ENCODE measurements around the gene CAMTA1. TPM values are rescaled to one million over a fixed set of nuclear protein-coding genes. Genes with fewer than 3 reads are reported as not detected.

The CAMTA1 gene
- polyA plus RNA-seq, 3 donors from 2014 or later: 52.7 to 89.0 (median 71.0) TPM

- H3K27me3 Mint-ChIP-seq (ENCODE audit: low read depth in 3 of 3): peaks cover 0 to 4% (median 3%) of the 10 kb centered on the region in 3 donors
- no peaks in the 10 kb centered on the region for H3K9me3 Mint-ChIP-seq
- no peaks in the 10 kb centered on the region for H3K36me3 Mint-ChIP-seq
- no peak for DNase-seq
- no peaks in the 10 kb centered on the region for H3K4me1 Mint-ChIP-seq
- no peak overlapping the region for H3K4me3 Mint-ChIP-seq
- no peak overlapping the region for H3K27ac Mint-ChIP-seq
These were observed 726.1 kb downstream of the CAMTA1 start for GRCh38 chr1:7511381-7511780.

GRCh38 chr1:7513081-7513480 lies 727.8 kb downstream of the CAMTA1 start:
- DNase-seq: no peak
- no peaks in the 10 kb centered on the region for H3K4me1 Mint-ChIP-seq
- H3K36me3 Mint-ChIP-seq: no peaks in the 10 kb centered on the region
- no peak overlapping the region for H3K27ac Mint-ChIP-seq
- H3K27me3 Mint-ChIP-seq (ENCODE audit: low read depth in 3 of 3): peaks cover 0 to 4% (median 2%) of the 10 kb centered on the region in 3 donors
- H3K4me3 Mint-ChIP-seq: no peak overlapping the region
- no peaks in the 10 kb centered on the region for H3K9me3 Mint-ChIP-seq

DNA sequence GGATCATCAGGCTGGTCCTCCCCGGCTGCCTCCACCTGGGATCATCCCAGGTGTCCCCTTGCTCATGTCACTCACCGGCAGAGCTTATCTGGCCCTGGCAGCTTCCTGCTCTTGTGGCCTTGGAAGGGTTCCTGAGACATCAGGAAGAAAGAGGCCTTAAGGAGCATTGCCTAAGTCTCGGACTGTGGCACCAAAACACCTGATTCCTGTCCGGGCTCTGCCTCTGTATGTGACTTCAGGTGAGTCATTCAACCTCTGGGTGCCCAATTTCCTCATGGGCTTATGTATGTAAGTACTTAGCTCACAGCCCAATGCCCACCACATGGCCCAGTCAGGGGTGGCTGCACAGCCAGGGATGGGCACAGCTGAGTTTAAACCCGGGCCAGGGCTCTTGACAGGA lies 729.9 kb downstream of the CAMTA1 start:
- no peak overlapping the region for H3K4me3 Mint-ChIP-seq
- DNase-seq: no peak
- H3K36me3 Mint-ChIP-seq: no peaks in the 10 kb centered on the region
- peaks cover 0 to 4% (median 2%) of the 10 kb centered on the region in 3 donors for H3K27me3 Mint-ChIP-seq (ENCODE audit: low read depth in 3 of 3)
- no peak overlapping the region for H3K27ac Mint-ChIP-seq
- no peaks in the 10 kb centered on the region for H3K9me3 Mint-ChIP-seq
- no peaks in the 10 kb centered on the region for H3K4me1 Mint-ChIP-seq

DNA sequence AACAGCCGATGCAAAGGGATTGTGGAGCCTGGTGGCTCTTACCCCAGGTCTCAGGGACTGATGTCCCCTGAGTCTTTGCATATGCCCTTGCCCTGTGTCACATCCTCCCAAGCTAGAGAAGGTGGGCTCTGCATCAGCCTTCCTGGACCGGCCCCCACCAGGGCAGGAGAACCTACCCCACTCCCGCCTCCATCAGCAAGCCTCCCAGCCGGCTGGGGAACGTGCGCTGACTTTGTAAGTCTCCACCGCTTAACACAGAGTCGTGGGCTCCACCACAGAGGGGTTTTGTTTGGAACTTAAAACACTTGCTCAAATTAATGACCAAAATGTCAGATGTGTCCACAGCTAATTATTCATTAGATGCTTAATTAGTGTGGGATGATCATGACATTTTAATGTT lies 730.6 kb downstream of the CAMTA1 start:
- DNase-seq: no peak
- no peaks in the 10 kb centered on the region for H3K9me3 Mint-ChIP-seq
- no peak overlapping the region for H3K4me3 Mint-ChIP-seq
- no peak overlapping the region for H3K27ac Mint-ChIP-seq
- no peaks in the 10 kb centered on the region for H3K4me1 Mint-ChIP-seq
- H3K36me3 Mint-ChIP-seq: no peaks in the 10 kb centered on the region
- H3K27me3 Mint-ChIP-seq (ENCODE audit: low read depth in 3 of 3): peaks cover 0 to 4% (median 1%) of the 10 kb centered on the region in 3 donors

- no peaks in the 10 kb centered on the region for H3K9me3 Mint-ChIP-seq
- no peak overlapping the region for H3K4me3 Mint-ChIP-seq
- H3K4me1 Mint-ChIP-seq: no peaks in the 10 kb centered on the region
- no peak for DNase-seq
- peaks cover 0 to 4% (median 2%) of the 10 kb centered on the region in 3 donors for H3K27me3 Mint-ChIP-seq (ENCODE audit: low read depth in 3 of 3)
- H3K27ac Mint-ChIP-seq: no peak overlapping the region
- H3K36me3 Mint-ChIP-seq: no peaks in the 10 kb centered on the region
These were observed 731.1 kb downstream of the CAMTA1 start for GRCh38 chr1:7516341-7516740.

- no peaks in the 10 kb centered on the region for H3K9me3 Mint-ChIP-seq
- H3K36me3 Mint-ChIP-seq: no peaks in the 10 kb centered on the region
- H3K4me1 Mint-ChIP-seq: no peaks in the 10 kb centered on the region
- H3K4me3 Mint-ChIP-seq: no peak overlapping the region
- DNase-seq: no peak
- H3K27me3 Mint-ChIP-seq (ENCODE audit: low read depth in 3 of 3): peaks cover 0 to 4% (median 2%) of the 10 kb centered on the region in 3 donors
- H3K27ac Mint-ChIP-seq: no peak overlapping the region
These were observed 731.7 kb downstream of the CAMTA1 start for GRCh38 chr1:7516929-7517328.

- DNase-seq: no peak
- Mint-ChIP-seq H3K36me3 (no peaks in the 10 kb centered on the region), H3K4me1 (no peaks in the 10 kb centered on the region), H3K9me3 (no peaks in the 10 kb centered on the region), H3K27me3 (ENCODE audit: low read depth in 3 of 3) (peaks cover 0 to 2% (median 2%) of the 10 kb centered on the region in 3 donors), H3K27ac (no peak overlapping the region), H3K4me3 (no peak overlapping the region)
These were observed 732.5 kb downstream of the CAMTA1 start for GRCh38 chr1:7517611-7518330.

DNA sequence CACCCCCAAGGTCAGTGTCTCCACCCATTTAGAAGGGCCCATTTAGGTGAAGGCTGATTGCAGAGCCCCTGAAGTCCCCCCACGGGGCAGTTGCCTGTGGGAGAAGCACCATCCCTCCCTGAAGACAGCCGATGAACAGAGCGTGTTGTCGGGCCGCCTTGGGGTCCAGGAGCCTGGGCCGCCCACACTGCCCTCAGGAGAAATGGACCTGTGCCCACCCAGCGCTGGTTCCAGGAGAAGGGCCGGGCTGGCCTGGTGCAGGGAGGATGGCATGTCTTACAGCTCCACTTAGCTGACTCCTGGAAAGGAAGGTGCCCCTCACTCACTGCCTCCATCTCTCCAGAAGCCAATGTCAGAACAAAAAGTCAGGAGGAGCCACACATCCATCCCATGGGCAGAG lies 733.2 kb downstream of the CAMTA1 start:
- no peaks in the 10 kb centered on the region for H3K36me3 Mint-ChIP-seq
- no peaks in the 10 kb centered on the region for H3K4me1 Mint-ChIP-seq
- no peak overlapping the region for H3K4me3 Mint-ChIP-seq
- no peak overlapping the region for H3K27ac Mint-ChIP-seq
- H3K9me3 Mint-ChIP-seq: no peaks in the 10 kb centered on the region
- H3K27me3 Mint-ChIP-seq (ENCODE audit: low read depth in 3 of 3): peaks cover 0 to 2% (median 2%) of the 10 kb centered on the region in 3 donors
- DNase-seq: no peak

GRCh38 chr1:7519181-7519860 lies 734.1 kb downstream of the CAMTA1 start:
- H3K27me3 Mint-ChIP-seq (ENCODE audit: low read depth in 3 of 3): peaks cover 0 to 2% (median 2%) of the 10 kb centered on the region in 3 donors
- no peaks in the 10 kb centered on the region for H3K36me3 Mint-ChIP-seq
- DNase-seq: no peak
- no peak overlapping the region for H3K27ac Mint-ChIP-seq
- H3K4me1 Mint-ChIP-seq: no peaks in the 10 kb centered on the region
- no peaks in the 10 kb centered on the region for H3K9me3 Mint-ChIP-seq
- H3K4me3 Mint-ChIP-seq: no peak overlapping the region

- no peaks in the 10 kb centered on the region for H3K9me3 Mint-ChIP-seq
- no peaks in the 10 kb centered on the region for H3K4me1 Mint-ChIP-seq
- peak overlapping the region in 1 of 5 donors; percentile 4 for H3K4me3 Mint-ChIP-seq
- H3K27ac Mint-ChIP-seq: no peak overlapping the region
- no peak for DNase-seq
- peaks cover 0 to 2% (median 2%) of the 10 kb centered on the region in 3 donors for H3K27me3 Mint-ChIP-seq (ENCODE audit: low read depth in 3 of 3)
- H3K36me3 Mint-ChIP-seq: no peaks in the 10 kb centered on the region
These were observed 734.7 kb downstream of the CAMTA1 start for GRCh38 chr1:7519861-7520395.

- no peaks in the 10 kb centered on the region for H3K36me3 Mint-ChIP-seq
- H3K9me3 Mint-ChIP-seq: no peaks in the 10 kb centered on the region
- no peak overlapping the region for H3K4me3 Mint-ChIP-seq
- H3K4me1 Mint-ChIP-seq: no peaks in the 10 kb centered on the region
- peak overlapping the region in 1 of 6 donors; percentile 21 for H3K27ac Mint-ChIP-seq
- DNase-seq: no peak
- peaks cover 0 to 2% (median 2%) of the 10 kb centered on the region in 3 donors for H3K27me3 Mint-ChIP-seq (ENCODE audit: low read depth in 3 of 3)
These were observed 735.2 kb downstream of the CAMTA1 start for GRCh38 chr1:7520496-7520895.

DNA sequence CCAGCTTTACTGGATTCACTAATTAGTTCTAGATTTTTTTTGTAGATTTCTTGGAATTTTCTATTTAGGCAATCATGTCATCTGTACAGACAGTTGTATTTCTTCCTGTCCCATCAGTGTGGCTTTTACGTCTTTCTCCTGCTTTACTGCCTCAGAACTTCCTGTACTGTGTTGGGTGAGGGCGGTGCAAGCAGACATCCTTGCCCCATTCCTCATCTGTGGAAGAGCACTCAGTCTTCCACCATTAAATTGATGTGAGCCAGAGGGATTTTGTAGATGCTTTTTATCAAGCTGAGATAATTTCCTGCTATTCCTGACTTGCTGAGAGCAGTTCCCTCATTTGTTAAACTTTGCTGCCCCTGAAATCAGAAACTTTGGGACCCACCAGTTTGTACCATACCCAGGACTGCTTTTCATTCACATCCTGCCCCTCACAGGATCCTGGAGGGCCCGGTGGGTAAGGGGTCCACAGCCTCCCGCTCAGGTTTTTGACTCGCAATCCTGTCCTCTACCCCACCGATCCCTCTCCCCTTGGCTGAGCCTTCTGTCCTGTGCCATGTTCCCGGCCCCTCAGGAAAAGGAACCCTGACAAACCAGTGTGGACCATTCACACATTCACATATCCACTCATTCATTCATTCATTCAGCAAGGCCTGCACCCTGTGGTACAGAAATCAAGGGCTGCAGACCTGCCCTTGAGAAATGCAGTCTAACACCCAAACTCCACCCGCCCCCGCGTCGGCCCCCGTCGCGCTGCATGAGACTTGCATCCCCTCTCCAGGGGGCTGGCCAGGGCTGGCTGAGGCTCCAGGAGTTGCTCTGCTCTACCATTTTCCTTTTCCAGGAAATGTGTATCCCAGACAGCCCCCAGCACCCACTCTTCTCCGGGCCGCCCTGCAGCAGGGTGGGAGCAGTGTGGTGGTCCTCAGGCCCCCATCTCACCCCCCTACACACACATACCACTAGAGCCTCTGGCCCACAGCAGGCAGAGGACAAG lies 739.4 kb downstream of the CAMTA1 start:
- Mint-ChIP-seq H3K9me3 (no peaks in the 10 kb centered on the region), H3K27me3 (ENCODE audit: low read depth in 3 of 3) (peaks cover 0 to 6% (median 0%) of the 10 kb centered on the region in 3 donors), H3K4me1 (no peaks in the 10 kb centered on the region), H3K27ac (no peak overlapping the region), H3K4me3 (no peak overlapping the region), H3K36me3 (no peaks in the 10 kb centered on the region)
- DNase-seq: no peak

GRCh38 chr1:7525338-7526063 lies 740.2 kb downstream of the CAMTA1 start:
- H3K27me3 Mint-ChIP-seq (ENCODE audit: low read depth in 3 of 3): peaks cover 0 to 6% (median 0%) of the 10 kb centered on the region in 3 donors
- H3K27ac Mint-ChIP-seq: no peak overlapping the region
- no peaks in the 10 kb centered on the region for H3K4me1 Mint-ChIP-seq
- no peaks in the 10 kb centered on the region for H3K36me3 Mint-ChIP-seq
- no peaks in the 10 kb centered on the region for H3K9me3 Mint-ChIP-seq
- no peak overlapping the region for H3K4me3 Mint-ChIP-seq
- no peak for DNase-seq

Measured in immature natural killer cell (primary cell).